ENCODE data around the gene ALOX15B. TPM values are rescaled to one million over a fixed set of nuclear protein-coding genes. Genes with fewer than 3 reads are reported as not detected.

The ALOX15B gene
- total RNA-seq, 4 donors from 2014 or later = 13.9 to 116 (median 59.9) TPM

GRCh38 chr17:8007836-8008235, 31.0 kb upstream of the ALOX15B start:
- 94% methylated on average over 5 of the region's 5 CpGs for WGBS, 2 donors
- DNase-seq (ENCODE audit: low spot score in 2 of 2) = peak in 1 of 2 donors; percentile 81
- TF ChIP-seq, protein P1, sequence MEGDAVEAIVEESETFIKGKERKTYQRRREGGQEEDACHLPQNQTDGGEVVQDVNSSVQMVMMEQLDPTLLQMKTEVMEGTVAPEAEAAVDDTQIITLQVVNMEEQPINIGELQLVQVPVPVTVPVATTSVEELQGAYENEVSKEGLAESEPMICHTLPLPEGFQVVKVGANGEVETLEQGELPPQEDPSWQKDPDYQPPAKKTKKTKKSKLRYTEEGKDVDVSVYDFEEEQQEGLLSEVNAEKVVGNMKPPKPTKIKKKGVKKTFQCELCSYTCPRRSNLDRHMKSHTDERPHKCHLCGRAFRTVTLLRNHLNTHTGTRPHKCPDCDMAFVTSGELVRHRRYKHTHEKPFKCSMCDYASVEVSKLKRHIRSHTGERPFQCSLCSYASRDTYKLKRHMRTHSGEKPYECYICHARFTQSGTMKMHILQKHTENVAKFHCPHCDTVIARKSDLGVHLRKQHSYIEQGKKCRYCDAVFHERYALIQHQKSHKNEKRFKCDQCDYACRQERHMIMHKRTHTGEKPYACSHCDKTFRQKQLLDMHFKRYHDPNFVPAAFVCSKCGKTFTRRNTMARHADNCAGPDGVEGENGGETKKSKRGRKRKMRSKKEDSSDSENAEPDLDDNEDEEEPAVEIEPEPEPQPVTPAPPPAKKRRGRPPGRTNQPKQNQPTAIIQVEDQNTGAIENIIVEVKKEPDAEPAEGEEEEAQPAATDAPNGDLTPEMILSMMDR (IDR thresholded peaks at IDR 0.05) = no peak
- no peak for TF ChIP-seq POLR2A (IDR thresholded peaks at IDR 0.05)
- intact Hi-C loops (cut with DNase I; ENCODE audit: low total_unique reads) = no loop called here
- no peak overlapping the region for H3K4me3 ChIP-seq (ENCODE audit: low read depth, poor library complexity, severe bottlenecking)

DNA sequence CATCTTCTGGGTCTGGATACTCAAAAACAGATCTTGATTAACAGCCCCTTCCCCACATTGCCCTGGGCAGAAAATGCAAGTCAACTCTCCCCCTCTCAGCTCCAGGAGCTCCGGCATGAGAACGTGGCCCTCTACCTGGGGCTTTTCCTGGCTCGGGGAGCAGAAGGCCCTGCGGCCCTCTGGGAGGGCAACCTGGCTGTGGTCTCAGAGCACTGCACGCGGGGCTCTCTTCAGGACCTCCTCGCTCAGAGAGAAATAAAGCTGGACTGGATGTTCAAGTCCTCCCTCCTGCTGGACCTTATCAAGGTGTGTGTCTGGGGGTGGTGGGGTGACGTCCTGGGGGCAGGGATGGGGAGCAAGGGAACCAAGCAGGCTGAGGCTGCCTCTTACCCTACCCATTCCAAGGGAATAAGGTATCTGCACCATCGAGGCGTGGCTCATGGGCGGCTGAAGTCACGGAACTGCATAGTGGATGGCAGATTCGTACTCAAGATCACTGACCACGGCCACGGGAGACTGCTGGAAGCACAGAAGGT, 26.7 kb upstream of the ALOX15B start:
- peak in 1 of 2 donors; percentile 74 for DNase-seq (ENCODE audit: low spot score in 2 of 2)
- no peak for TF ChIP-seq POLR2A (IDR thresholded peaks at IDR 0.05)
- TF ChIP-seq, protein P1 (IDR thresholded peaks at IDR 0.05) = no peak
- WGBS, 2 donors = 83 to 84% methylated on average over 15 of the region's 15 CpGs
- intact Hi-C loops (cut with DNase I; ENCODE audit: low total_unique reads) = no loop called here
- H3K4me3 ChIP-seq (ENCODE audit: low read depth, poor library complexity, severe bottlenecking) = no peak overlapping the region

DNA sequence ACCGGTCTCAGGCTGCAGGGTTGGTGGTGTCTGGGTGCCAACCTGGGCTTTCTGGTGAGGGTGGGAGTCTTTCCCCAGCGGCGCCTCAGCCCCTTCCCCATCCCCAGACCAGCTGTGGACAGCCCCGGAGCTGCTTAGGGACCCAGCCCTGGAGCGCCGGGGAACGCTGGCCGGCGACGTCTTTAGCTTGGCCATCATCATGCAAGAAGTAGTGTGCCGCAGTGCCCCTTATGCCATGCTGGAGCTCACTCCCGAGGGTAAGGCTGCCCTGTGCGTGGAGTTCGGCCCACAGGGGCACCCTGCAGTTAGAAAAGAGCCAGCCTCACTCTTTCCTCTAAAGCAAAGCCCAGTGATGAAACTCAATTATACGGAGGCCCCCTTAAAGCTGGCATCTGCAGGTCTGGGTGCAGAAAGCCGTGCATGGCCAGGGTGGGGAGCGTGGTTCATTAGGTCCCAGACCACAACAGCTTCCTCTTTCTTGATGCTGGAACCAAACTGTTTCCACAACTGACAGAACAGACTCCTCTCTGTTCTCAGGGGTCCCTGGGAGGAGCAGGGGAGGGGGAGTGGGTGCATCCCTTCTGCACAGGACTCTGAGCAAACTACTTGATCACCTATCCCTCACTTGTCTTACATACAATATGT, 25.7 kb upstream of the ALOX15B start:
- no peak for TF ChIP-seq POLR2A (IDR thresholded peaks at IDR 0.05)
- TF ChIP-seq, protein P1 (IDR thresholded peaks at IDR 0.05) = no peak
- DNase-seq (ENCODE audit: low spot score in 2 of 2) = peak in 1 of 2 donors; percentile 76
- H3K4me3 ChIP-seq (ENCODE audit: low read depth, poor library complexity, severe bottlenecking) = no peak overlapping the region
- WGBS, 2 donors = 90 to 92% methylated on average over 16 to 17 of the region's 17 CpGs
- intact Hi-C loops (cut with DNase I; ENCODE audit: low total_unique reads) = no loop called here

DNA sequence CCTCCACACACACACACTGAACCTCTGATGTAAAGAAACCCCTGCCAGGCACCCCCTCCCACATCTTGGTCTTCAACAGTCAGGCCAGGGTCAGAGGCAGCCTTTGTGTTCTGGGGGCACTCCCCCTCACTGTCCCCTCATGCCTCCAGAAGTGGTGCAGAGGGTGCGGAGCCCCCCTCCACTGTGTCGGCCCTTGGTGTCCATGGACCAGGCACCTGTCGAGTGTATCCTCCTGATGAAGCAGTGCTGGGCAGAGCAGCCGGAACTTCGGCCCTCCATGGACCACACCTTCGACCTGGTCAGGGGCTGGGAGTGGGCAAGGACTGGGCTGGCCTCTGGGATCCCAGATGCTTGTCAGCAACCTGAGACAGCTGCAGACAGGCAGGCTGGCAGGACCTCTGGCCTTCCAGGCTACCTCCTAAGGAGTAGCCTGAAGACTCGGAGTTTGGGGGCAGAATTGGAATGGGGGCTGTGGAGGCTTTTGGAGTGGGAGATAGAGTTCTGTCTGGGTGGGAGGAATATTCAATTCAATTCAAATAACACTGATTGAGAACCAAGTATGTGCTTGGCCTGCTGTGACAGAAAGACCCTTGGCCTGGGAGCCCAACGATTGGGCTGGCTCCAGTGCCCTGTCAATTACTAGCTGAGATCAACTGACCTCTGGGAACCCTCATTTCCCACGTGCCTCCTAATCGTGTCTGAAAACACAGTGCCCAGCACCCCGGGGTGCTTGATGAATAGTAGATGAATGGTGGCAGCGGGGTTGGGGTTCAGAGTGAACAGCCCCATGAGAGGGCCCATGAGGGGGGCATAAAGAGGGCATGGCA, 24.9 kb upstream of the ALOX15B start:
- intact Hi-C loops (cut with DNase I; ENCODE audit: low total_unique reads) = no loop called here
- WGBS, 2 donors = 86 to 91% methylated on average over 12 of the region's 12 CpGs

GRCh38 chr17:8014558-8014850, 24.4 kb upstream of the ALOX15B start:
- no peak overlapping the region for H3K4me3 ChIP-seq (ENCODE audit: low read depth, poor library complexity, severe bottlenecking)
- peak in 1 of 2 donors; percentile 63 for DNase-seq (ENCODE audit: low spot score in 2 of 2)
- TF ChIP-seq, protein P1 (IDR thresholded peaks at IDR 0.05) = no peak
- no peak for TF ChIP-seq POLR2A (IDR thresholded peaks at IDR 0.05)
- intact Hi-C loops (cut with DNase I; ENCODE audit: low total_unique reads) = no loop called here
- WGBS, 2 donors = 89 to 91% methylated on average over 9 of the region's 9 CpGs

More for the DNA sequence above, 24.9 kb upstream of the ALOX15B start:
- peak in 1 of 2 donors; percentile 84 for DNase-seq (ENCODE audit: low spot score in 2 of 2)
- H3K4me3 ChIP-seq (ENCODE audit: low read depth, poor library complexity, severe bottlenecking) = no peak overlapping the region
- TF ChIP-seq, protein P1 (IDR thresholded peaks at IDR 0.05) = no peak
- TF ChIP-seq POLR2A (IDR thresholded peaks at IDR 0.05) = no peak
